Measurements from ENCODE around the gene CCDC154. TPM values are rescaled to one million over a fixed set of nuclear protein-coding genes. Genes with fewer than 3 reads are reported as not detected.
A peak's percentile ranks its signal among the peaks of the same experiment; 100 is the strongest.

CCDC154 gene
- total RNA-seq: 1 to 10 TPM in 4 of 6 donors, under 1 TPM in 1, not detected in 1; 0.30 to 5.4 (median 2.9) TPM

- no peaks in the 10 kb centered on the region for H3K9me3 ChIP-seq
- ATAC-seq (ENCODE audit: low FRiP score in 2 of 2) (no peak), DNase-seq (peak in 1 of 2 donors; percentile 81)
- H3K4me3 ChIP-seq: no peak within 1 kb of the TSS
- no peak for TF ChIP-seq EP300 (IDR thresholded peaks at IDR 0.05)
- no peak for TF ChIP-seq POLR2AphosphoS5 (IDR thresholded peaks at IDR 0.05)
- no peak for TF ChIP-seq CTCF (IDR thresholded peaks at IDR 0.05)
- TF ChIP-seq POLR2A (IDR thresholded peaks at IDR 0.05): no peak
- H3K27me3 ChIP-seq: no peaks in the 10 kb centered on the region
- no peak within 1 kb of the TSS for H3K27ac ChIP-seq
- peaks cover 4 to 39% (median 34%) of the 10 kb centered on the region in 4 donors for H3K36me3 ChIP-seq
- 73 to 79% methylated on average over 9 to 26 of the region's 27 CpGs for WGBS, 2 donors
- H3K4me1 ChIP-seq: no peaks in the 10 kb centered on the region
Measured at GRCh38 chr16:1443980-1444729, at the start of gene CCDC154. Gene CCDC154 (minus strand): TSS chr16:1444556. CDS start chr16:1444322, 234 bp downstream.

- DNase-seq (no peak), ATAC-seq (ENCODE audit: low FRiP score in 2 of 2) (peak in 1 of 2 donors; percentile 44)
- Histone ChIP-seq H3K36me3 (peaks cover 0 to 41% (median 20%) of the 10 kb centered on the region in 4 donors), H3K9me3 (no peaks in the 10 kb centered on the region), H3K4me3 (peak overlapping the region; percentile 51 to 93 (median 78)), H3K4me1 (peaks cover 17 to 25% (median 18%) of the 10 kb centered on the region in 4 donors), H3K27me3 (no peaks in the 10 kb centered on the region), H3K27ac (peak overlapping the region; percentile 90 to 92 (median 90))
- TF ChIP-seq EP300 (IDR thresholded peaks at IDR 0.05): no peak
- TF ChIP-seq POLR2AphosphoS5 (IDR thresholded peaks at IDR 0.05): no peak
- TF ChIP-seq POLR2A (IDR thresholded peaks at IDR 0.05): no peak
- TF ChIP-seq CTCF (IDR thresholded peaks at IDR 0.05): no peak
- WGBS, 2 donors: 0 to 3% methylated on average over 7 to 10 of the region's 30 CpGs
Measured at GRCh38 chr16:1493746-1494094, 49.4 kb upstream of the CCDC154 start.

- Histone ChIP-seq H3K36me3 (peaks cover 0 to 36% (median 18%) of the 10 kb centered on the region in 4 donors), H3K27me3 (no peaks in the 10 kb centered on the region), H3K9me3 (no peaks in the 10 kb centered on the region), H3K4me1 (peaks cover 17 to 25% (median 18%) of the 10 kb centered on the region in 4 donors), H3K4me3 (peak within 1 kb of the TSS; percentile 51 to 93 (median 78)), H3K27ac (peak within 1 kb of the TSS; percentile 90 to 92 (median 90))
- peak; percentile 85 to 97 for DNase-seq
- TF ChIP-seq EP300 (IDR thresholded peaks at IDR 0.05) (no peak), POLR2AphosphoS5 (IDR thresholded peaks at IDR 0.05) (peak in 1 of 2 donors; percentile 59), CTCF (IDR thresholded peaks at IDR 0.05) (peak in 3 of 6 experiments; percentile 18 to 44 (median 29)), POLR2A (IDR thresholded peaks at IDR 0.05) (peak in 1 of 4 donors; percentile 47)
- 1 to 3% methylated on average over 8 to 37 of the region's 89 CpGs for WGBS, 2 donors
- ATAC-seq (ENCODE audit: low FRiP score in 2 of 2): peak; percentile 91 to 97
Measured at GRCh38 chr16:1492923-1493745, 48.8 kb upstream of the CCDC154 start, which contains the start of gene TELO2. Gene TELO2 (plus strand): TSS chr16:1493360. CDS start chr16:1494282, 922 bp downstream.

- ATAC-seq (ENCODE audit: low FRiP score in 2 of 2) (no peak), DNase-seq (no peak)
- WGBS, 2 donors: 80 to 89% methylated on average over 19 to 23 of the region's 23 CpGs
- peak overlapping the region; percentile 90 to 92 (median 90) for H3K27ac ChIP-seq
- peak overlapping the region in 3 of 4 donors; percentile 71 to 93 (median 84) for H3K4me3 ChIP-seq
- peaks cover 17 to 25% (median 18%) of the 10 kb centered on the region in 4 donors for H3K4me1 ChIP-seq
- peaks cover 0 to 27% (median 13%) of the 10 kb centered on the region in 4 donors for H3K36me3 ChIP-seq
- TF ChIP-seq POLR2AphosphoS5 (IDR thresholded peaks at IDR 0.05): no peak
- no peak for TF ChIP-seq POLR2A (IDR thresholded peaks at IDR 0.05)
- no peak for TF ChIP-seq CTCF (IDR thresholded peaks at IDR 0.05)
- no peak for TF ChIP-seq EP300 (IDR thresholded peaks at IDR 0.05)
- H3K27me3 ChIP-seq: no peaks in the 10 kb centered on the region
- no peaks in the 10 kb centered on the region for H3K9me3 ChIP-seq
Measured at GRCh38 chr16:1492082-1492922, 47.9 kb upstream of the CCDC154 start.
